H1 (cell line): ENCODE results near the gene FAM8A1. TPM values are rescaled to one million over a fixed set of nuclear protein-coding genes. Genes with fewer than 3 reads are reported as not detected.

Source experiments
- CTCF ChIA-PET: fragments of 300-600 bp; sonication (Branson Sonifier 250); formaldehyde crosslinking; loops from one replicate; lab custom pipeline; 2021; ENCODE audit not compliant: partially characterized antibody; lab: Charles Lee
- POLR2A ChIA-PET: fragments of 300-600 bp; sonication (Branson Sonifier 250); formaldehyde crosslinking; loops from one replicate; lab custom pipeline; 2021; ENCODE audit warnings: inconsistent platforms; ENCODE audit not compliant: partially characterized antibody; lab: Charles Lee
- DNase-seq, 2 experiments: peaks; one replicate each; pipeline versions ENCODE4 v3.0.0 to v3.0.0-alpha.2; 2010 to 2022; ENCODE audit warnings: low spot score in 2 of 2, low read depth in 1 of 2, mixed read lengths in 1 of 2
- FAIRE-seq: peaks from 2 replicates; lab custom pipeline; 2011; peaks lifted over from hg19 to GRCh38; lab: Jason Lieb, UNC
- H2AFZ ChIP-seq: 2 replicates; pipeline ENCODE4 v1.8.1; 2012; ENCODE audit warnings: low read length, inconsistent platforms
- H2AK5ac ChIP-seq: 2 replicates; pipeline ENCODE4 v1.6.1; 2013; ENCODE audit warnings: low read depth, low read length
- H2BK120ac ChIP-seq: replicated peaks from 2 replicates; pipeline ENCODE3; 2013; ENCODE audit warnings: low read depth, low read length, inconsistent platforms
- H2BK12ac ChIP-seq: 2 replicates; pipeline ENCODE4 v1.6.1; 2013; ENCODE audit warnings: low read depth, low read length
- H2BK15ac ChIP-seq: 2 replicates; pipeline ENCODE4 v1.6.1; 2013; ENCODE audit warnings: low read length
- H2BK20ac ChIP-seq: 2 replicates; pipeline ENCODE4 v1.6.1; 2013; ENCODE audit warnings: low read length
- H2BK5ac ChIP-seq: 2 replicates; pipeline ENCODE4 v1.6.1; 2013; ENCODE audit warnings: low read depth, low read length
- H3K14ac ChIP-seq: 2 replicates; pipeline ENCODE4 v1.6.1; 2013; ENCODE audit warnings: inconsistent platforms; ENCODE audit not compliant: insufficient read length
- H3K18ac ChIP-seq: 2 replicates; pipeline ENCODE4 v1.6.1; 2013; ENCODE audit warnings: low read length; ENCODE audit errors: extremely low read depth
- H3K23ac ChIP-seq: 2 replicates; pipeline ENCODE4 v1.6.1; 2013; ENCODE audit warnings: inconsistent platforms; ENCODE audit not compliant: insufficient read length
- H3K23me2 ChIP-seq: 2 replicates; pipeline ENCODE4 v1.6.1; 2013; ENCODE audit warnings: low read depth, low read length
- H3K27ac ChIP-seq: 2 replicates; pipeline ENCODE4 v1.6.1; 2011; ENCODE audit warnings: low read depth, low read length, inconsistent platforms
- H3K27me3 ChIP-seq, 4 experiments: replicated peaks in 1 of 4; 1 replicate in 1 of 4; 2 replicates in 3 of 4; pipeline versions ENCODE4 v1.6.1 to v1.8.1; 2011 to 2013; ENCODE audit warnings: low read length in 3 of 4, mild to moderate bottlenecking in 3 of 4, inconsistent platforms in 2 of 4, mixed read lengths in 2 of 4, moderate library complexity in 1 of 4; ENCODE audit not compliant: control insufficient read depth in 3 of 4, insufficient read depth in 3 of 4; ENCODE audit errors: extremely low read depth in 1 of 4
- H3K36me3 ChIP-seq, 4 experiments: 2 replicates each; pipeline versions ENCODE4 v1.6.1 to v1.8.1; 2011 to 2013; ENCODE audit warnings: mild to moderate bottlenecking in 4 of 4, low read length in 3 of 4, moderate library complexity in 2 of 4, control low read depth in 1 of 4, inconsistent platforms in 1 of 4; ENCODE audit not compliant: insufficient read depth in 4 of 4, control insufficient read depth in 2 of 4
- H3K4ac ChIP-seq: replicated peaks from 2 replicates; pipeline ENCODE3; 2013; ENCODE audit warnings: low read length, low read depth, mixed read lengths, inconsistent platforms; ENCODE audit not compliant: insufficient read length
- H3K4me1 ChIP-seq, 4 experiments: replicated peaks in 1 of 4; 1 replicate in 1 of 4; 2 replicates in 3 of 4; pipeline versions ENCODE4 v1.6.1 to v1.8.1; 2011 to 2013; ENCODE audit warnings: low read length in 3 of 4, inconsistent platforms in 2 of 4, mixed read lengths in 1 of 4; ENCODE audit not compliant: insufficient read depth in 4 of 4, control insufficient read depth in 3 of 4
- H3K4me2 ChIP-seq, 2 experiments: 2 replicates each; pipeline versions ENCODE4 v1.6.1 to v1.8.1; 2011 to 2013; ENCODE audit warnings: low read depth in 2 of 2, low read length in 2 of 2, control low read depth in 1 of 2, inconsistent platforms in 1 of 2, mild to moderate bottlenecking in 1 of 2; ENCODE audit not compliant: insufficient read depth in 1 of 2
- H3K4me3 ChIP-seq, 4 experiments: fragments of 200-600, 300-600 bp in 1 of 4; sonication (generic), shearing (Covaris generic), sonication (Bioruptor Twin) in 1 of 4; 2 replicates each; pipeline versions ENCODE4 v1.5.1 to v1.8.1; 2011 to 2016; ENCODE audit warnings: low read length in 4 of 4, low read depth in 3 of 4, control low read depth in 2 of 4, inconsistent platforms in 2 of 4, mild to moderate bottlenecking in 2 of 4, mixed read lengths in 1 of 4, moderate library complexity in 1 of 4; ENCODE audit not compliant: insufficient read depth in 2 of 4; ENCODE audit errors: extremely low read depth in 1 of 4
- H3K56ac ChIP-seq: replicated peaks from 2 replicates; pipeline ENCODE3; 2013; ENCODE audit warnings: low read depth, mild to moderate bottlenecking, mixed read lengths, low read length, inconsistent platforms; ENCODE audit not compliant: insufficient read length
- H3K79me1 ChIP-seq: 2 replicates; pipeline ENCODE4 v1.6.1; 2013; ENCODE audit warnings: low read depth, low read length, control low read depth
- H3K79me2 ChIP-seq, 2 experiments: 2 replicates each; pipeline versions ENCODE4 v1.6.1 to v1.8.1; 2012 to 2013; ENCODE audit warnings: low read length in 2 of 2, mild to moderate bottlenecking in 2 of 2, inconsistent platforms in 1 of 2; ENCODE audit not compliant: insufficient read depth in 2 of 2, control insufficient read depth in 1 of 2
- H3K9ac ChIP-seq, 4 experiments: replicated peaks in 1 of 4; 1 replicate in 1 of 4; 2 replicates in 3 of 4; pipeline versions ENCODE4 v1.6.1 to v1.8.1; 2011 to 2013; ENCODE audit warnings: low read depth in 3 of 4, low read length in 3 of 4, control low read depth in 2 of 4, mild to moderate bottlenecking in 2 of 4, moderate library complexity in 2 of 4, inconsistent platforms in 1 of 4; ENCODE audit errors: extremely low read depth in 1 of 4
- H3K9me3 ChIP-seq, 2 experiments: 2 replicates each; pipeline versions ENCODE4 v1.6.1 to v1.8.1; 2012 to 2013; ENCODE audit warnings: mild to moderate bottlenecking in 2 of 2, moderate library complexity in 2 of 2, control low read depth in 1 of 2, inconsistent platforms in 1 of 2, low read depth in 1 of 2, low read length in 1 of 2, mixed read lengths in 1 of 2; ENCODE audit not compliant: insufficient read depth in 2 of 2
- H4K20me1 ChIP-seq, 2 experiments: replicated peaks in 1 of 2; 2 replicates each; pipeline versions ENCODE3 to v1.8.1; 2011 to 2013; ENCODE audit warnings: inconsistent platforms in 2 of 2, low read length in 2 of 2, mild to moderate bottlenecking in 1 of 2; ENCODE audit not compliant: insufficient read depth in 2 of 2, control insufficient read depth in 1 of 2
- H4K5ac ChIP-seq: 2 replicates; pipeline ENCODE4 v1.6.1; 2013; ENCODE audit warnings: low read length, low read depth, mixed read lengths, inconsistent platforms; ENCODE audit not compliant: insufficient read length
- H4K8ac ChIP-seq: 2 replicates; pipeline ENCODE4 v1.8.0; 2013; ENCODE audit warnings: mild to moderate bottlenecking, moderate library complexity, low read length, inconsistent platforms; ENCODE audit not compliant: insufficient read depth; ENCODE audit errors: extremely low read depth
- H4K91ac ChIP-seq: replicated peaks from 2 replicates; pipeline ENCODE3; 2013; ENCODE audit warnings: low read length, mixed read lengths, inconsistent platforms; ENCODE audit not compliant: insufficient read length
- BACH1 ChIP-seq: IDR thresholded peaks from 2 replicates; pipeline ENCODE4 v1.6.1; 2012; ENCODE audit warnings: low read length, improper control_type of control experiment
- CREB1 ChIP-seq: IDR thresholded peaks from 2 replicates; pipeline ENCODE4 v1.6.1; 2012; ENCODE audit warnings: inconsistent platforms
- RAD21 ChIP-seq, 2 experiments: IDR thresholded peaks in 1 of 2; conservative IDR thresholded peaks in 1 of 2; 2 replicates each; pipeline ENCODE4 v1.6.1; 2011; ENCODE audit warnings: low read depth in 2 of 2, low read length in 2 of 2, improper control_type of control experiment in 1 of 2, inconsistent platforms in 1 of 2, mild to moderate bottlenecking in 1 of 2, moderate library complexity in 1 of 2
- WGBS, 2 experiments: shearing (Covaris generic) in 1 of 2; methylation state at CpG; one replicate each; pipeline versions ENCODE4 v1.1.6 to v1.1.7; 2013 to 2015; ENCODE audit warnings: low lambda C conversion rate in 2 of 2, mixed read lengths in 2 of 2, inconsistent platforms in 1 of 2, low coverage in 1 of 2, missing lambda C conversion rate in 1 of 2; ENCODE audit not compliant: insufficient replicate concordance in 2 of 2, insufficient coverage in 1 of 2, insufficient read length in 1 of 2; ENCODE audit errors: extremely low coverage in 1 of 2, missing lambda C conversion rate in 1 of 2; 5-methylcytosine and 5-hydroxymethylcytosine counted together
- polyA plus RNA-seq, 7 experiments: library from polyadenylated mRNA; depleted of rRNA in 3 of 7; stranded (reverse) in 5 of 7; unstranded in 2 of 7; fragments of >200 nt in 5 of 7; fragments of 200-250 nt in 2 of 7; gene quantifications; 1 replicate in 5 of 7; 2 replicates in 1 of 7; 4 replicates in 1 of 7; pipeline versions ENCODE4 v1.2.1 to v1.2.3, GENCODE V29; 2011 to 2013; ENCODE audit warnings: missing spikeins in 2 of 7, mixed read lengths in 2 of 7
- total RNA-seq: library from RNA; stranded (reverse); fragmentation: NEBNext Ultra II Directional; extraction: Animal tissue kit (Norgen Biotek cat#: 25700); gene quantifications from 2 replicates; pipeline ENCODE4 v1.2.1, GENCODE V29; 2021
- TF ChIP-seq, protein P1 (sequence below): IDR thresholded peaks from 2 replicates; pipeline ENCODE4 v1.6.1; 2011; ENCODE audit warnings: low read length, improper control_type of control experiment

FAM8A1 gene
- total and polyA plus RNA-seq, 2 of the 8 experiments (the other 6 are each of a cell fraction or from before 2014, with no cell fraction given), result 3.4 to 9.2 TPM

DNA sequence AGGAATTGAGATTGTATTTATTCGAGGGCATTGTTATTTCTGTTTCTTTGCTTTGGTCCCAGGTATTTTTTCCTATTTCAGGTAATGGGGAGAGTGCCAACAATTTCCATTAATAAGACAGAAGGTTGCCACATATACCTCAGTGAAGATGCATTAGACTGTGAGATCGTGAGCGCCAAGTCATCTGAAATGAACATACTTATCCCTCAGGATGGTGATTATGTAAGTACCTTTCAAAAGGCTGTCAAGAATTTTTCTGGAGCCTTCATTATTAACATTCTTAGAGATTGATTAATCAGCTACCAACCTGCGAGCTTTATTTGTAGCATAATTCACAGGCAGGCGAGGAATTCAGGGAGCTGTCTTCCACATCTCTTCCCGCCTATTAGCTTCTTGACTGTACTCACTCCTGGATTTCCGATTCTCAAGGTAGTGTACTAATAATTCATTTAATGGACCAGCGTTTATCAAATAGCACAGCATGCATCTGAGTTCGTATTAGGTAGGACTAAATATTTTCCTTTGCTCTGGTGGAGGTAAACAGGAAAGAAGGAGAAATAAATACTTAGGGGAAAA lies 48.6 kb upstream of the FAM8A1 start:
- Histone ChIP-seq H2BK15ac (no peak overlapping the region), H2BK5ac (no peak overlapping the region), H3K18ac (no peak overlapping the region), H3K4ac (no peak overlapping the region), H3K9me3 (no peaks in the 10 kb centered on the region), H2AK5ac (no peak overlapping the region), H3K9ac (no peak overlapping the region), H4K20me1 (no peaks in the 10 kb centered on the region), H3K4me2 (no peak overlapping the region), H3K4me1 (no peaks in the 10 kb centered on the region), H4K91ac (no peak overlapping the region), H3K27ac (no peak overlapping the region), H3K36me3 (peaks cover 0 to 2% (median under 1%) of the 10 kb centered on the region in 4 experiments; a peak in 3 of 8 replicates), H3K79me2 (no peaks in the 10 kb centered on the region), H3K56ac (no peak overlapping the region), H2AFZ (no peak overlapping the region), H3K23me2 (no peaks in the 10 kb centered on the region), H2BK120ac (no peak overlapping the region), H4K8ac (no peak overlapping the region), H3K4me3 (no peak overlapping the region), H3K23ac (no peak overlapping the region), H3K79me1 (no peaks in the 10 kb centered on the region), H3K14ac (no peak overlapping the region), H3K27me3 (no peaks in the 10 kb centered on the region), H4K5ac (no peak overlapping the region), H2BK20ac (no peak overlapping the region), H2BK12ac (no peak overlapping the region)
- ChIA-PET CTCF (interaction anchor here (0.7 to 1.0 kb wide), 2 partner anchors 33 to 47 kb away, joined by 3 read pairs; no protein-coding TSS in a partner anchor), POLR2A (interaction anchor here (0.9 kb wide), 1 partner anchor 38 kb away, joined by 3 read pairs; no protein-coding TSS in a partner anchor)
- no peak for FAIRE-seq
- no peak for DNase-seq
- TF ChIP-seq CREB1, result no peak
- no peak for TF ChIP-seq BACH1
- no peak for TF ChIP-seq RAD21 (IDR thresholded peaks at IDR 0.05 in 1 of 2, conservative IDR thresholded peaks at IDR 0.05 in 1 of 2; ENCODE audit: low read depth in 2 of 2, low read length in 2 of 2)
- TF ChIP-seq, protein P1, sequence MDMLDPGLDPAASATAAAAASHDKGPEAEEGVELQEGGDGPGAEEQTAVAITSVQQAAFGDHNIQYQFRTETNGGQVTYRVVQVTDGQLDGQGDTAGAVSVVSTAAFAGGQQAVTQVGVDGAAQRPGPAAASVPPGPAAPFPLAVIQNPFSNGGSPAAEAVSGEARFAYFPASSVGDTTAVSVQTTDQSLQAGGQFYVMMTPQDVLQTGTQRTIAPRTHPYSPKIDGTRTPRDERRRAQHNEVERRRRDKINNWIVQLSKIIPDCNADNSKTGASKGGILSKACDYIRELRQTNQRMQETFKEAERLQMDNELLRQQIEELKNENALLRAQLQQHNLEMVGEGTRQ, result no peak
- 87% methylated on average over 9 of the region's 9 CpGs; no CpG with 5 or more reads in 1 of the 2 experiments for WGBS, 2 experiments
